Esophagus muscularis mucosa (tissue), 4 donors: Measurements from ENCODE around the gene PTPRB. TPM values are rescaled to one million over a fixed set of nuclear protein-coding genes. Genes with fewer than 3 reads are reported as not detected.

Experiments
- DNase-seq: peaks from one replicate; pipeline ENCODE4 v3.0.0-alpha.2; 2017; ENCODE audit errors: extremely low spot score
- H3K27ac ChIP-seq, 4 donors: fragments of 200-600 bp; sonication (generic); replicated peaks in 1 of 4; 1 replicate in 3 of 4; 2 replicates in 1 of 4; pipeline ENCODE4 v1.5.1; 2016 to 2019; ENCODE audit warnings: mild to moderate bottlenecking in 1 of 4
- H3K27me3 ChIP-seq, 4 donors: fragments of 200-600 bp; sonication (generic); one replicate each; pipeline versions ENCODE4 v1.5.1 to v1.6.0; 2016 to 2019
- H3K36me3 ChIP-seq, 4 donors: fragments of 200-600 bp; sonication (generic); one replicate each; pipeline ENCODE4 v1.5.1; 2016 to 2019
- H3K4me1 ChIP-seq, 4 donors: fragments of 200-600 bp; sonication (generic); one replicate each; pipeline ENCODE4 v1.5.1; 2016 to 2019
- H3K4me3 ChIP-seq, 4 donors: fragments of 200-600 bp; sonication (generic); 1 replicate in 2 of 4; 2 replicates in 2 of 4; pipeline ENCODE4 v1.5.1; 2016 to 2019; ENCODE audit warnings: mild to moderate bottlenecking in 4 of 4, moderate library complexity in 1 of 4
- H3K9me3 ChIP-seq, 4 donors: fragments of 200-600 bp; sonication (generic); 1 replicate in 3 of 4; 2 replicates in 1 of 4; pipeline ENCODE4 v1.5.1; 2016 to 2019
- CTCF ChIP-seq, 3 experiments: fragments of 200-600 bp in 2 of 3; fragments of 450-650 bp in 1 of 3; sonication (generic) in 2 of 3; IDR thresholded peaks; one replicate each; pipeline ENCODE4 v1.5.1; 2017 to 2019; ENCODE audit warnings: antibody characterized with exemption in 3 of 3, mild to moderate bottlenecking in 2 of 3, moderate library complexity in 1 of 3
- EP300 ChIP-seq: sonication (generic); formaldehyde crosslinking; IDR thresholded peaks from one replicate; pipeline ENCODE4 v1.6.1; 2017; ENCODE audit warnings: antibody characterized with exemption
- POLR2A ChIP-seq: fragments of 450-650 bp; IDR thresholded peaks from one replicate; pipeline ENCODE4 v1.6.1; 2017; ENCODE audit warnings: antibody characterized with exemption, moderate library complexity, mild to moderate bottlenecking, low read depth
- POLR2AphosphoS5 ChIP-seq, 2 donors: sonication (generic); formaldehyde crosslinking; IDR thresholded peaks; one replicate each; pipeline ENCODE4 v1.6.1; 2017; ENCODE audit warnings: antibody characterized with exemption in 2 of 2
- WGBS: methylation state at CpG from one replicate; pipeline ENCODE4 v1.1.5; 2018; 5-methylcytosine and 5-hydroxymethylcytosine counted together
- intact Hi-C: fragments of 100-400 bp; cut with DNase I; formaldehyde crosslinking; loops from one replicate; pipeline ENCODE4 v1.15.1; 2023
- total RNA-seq, 4 donors: library from RNA; depleted of rRNA; stranded (reverse); fragments of >200 nt; gene quantifications; one replicate each; pipeline versions ENCODE4 v1.1.0 to v1.2.1, GENCODE V29; 2016

The PTPRB gene
- total RNA-seq, result 10 to 100 TPM; 22.0 to 41.9 (median 30.4) TPM

GRCh38 chr12:70637303-70638085 is at the start of gene PTPRB:
PTPRB (minus strand) TSS chr12:70637429; CDS start chr12:70637395, 34 bp downstream.
- Histone ChIP-seq H3K36me3 (no peaks in the 10 kb centered on the region), H3K27me3 (no peaks in the 10 kb centered on the region), H3K4me3 (peak within 1 kb of the TSS; percentile 24 to 43 (median 32)), H3K27ac (peak within 1 kb of the TSS; percentile 39 to 64 (median 54)), H3K4me1 (no peaks in the 10 kb centered on the region), H3K9me3 (no peaks in the 10 kb centered on the region)
- intact Hi-C loops, result no loop called here
- 64% methylated on average over 6 of the region's 6 CpGs for WGBS
- TF ChIP-seq EP300 (no peak), POLR2AphosphoS5 (IDR thresholded peaks at IDR 0.05) (no peak), CTCF (IDR thresholded peaks at IDR 0.05) (no peak), POLR2A (no peak)
- DNase-seq, result no peak

DNA sequence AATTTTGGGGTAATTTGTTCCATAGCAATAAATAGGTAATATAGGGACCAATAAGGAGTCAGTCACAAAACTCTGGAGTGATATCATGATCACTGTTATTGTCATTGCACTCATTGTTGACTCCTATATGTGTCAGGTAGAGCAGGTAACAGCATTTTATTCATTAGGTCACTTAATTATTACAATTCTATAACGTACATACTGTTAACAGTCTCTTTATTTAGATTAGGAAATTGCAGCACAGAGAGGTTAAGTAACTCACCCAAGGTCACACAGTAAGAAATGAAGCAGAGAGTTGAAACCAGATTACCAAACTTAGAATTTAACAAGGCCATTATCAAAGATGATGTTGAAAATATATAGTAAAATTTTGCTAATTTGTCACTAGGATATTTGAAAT is 49.7 kb upstream of the PTPRB start:
- 55% methylated on average over 1 of the region's 1 CpG for WGBS
- TF ChIP-seq CTCF (IDR thresholded peaks at IDR 0.05) (no peak), EP300 (no peak), POLR2A (no peak), POLR2AphosphoS5 (IDR thresholded peaks at IDR 0.05) (no peak)
- Histone ChIP-seq H3K27me3 (no peaks in the 10 kb centered on the region), H3K27ac (no peak overlapping the region), H3K4me1 (no peaks in the 10 kb centered on the region), H3K4me3 (no peak overlapping the region), H3K9me3 (no peaks in the 10 kb centered on the region), H3K36me3 (no peaks in the 10 kb centered on the region)
- intact Hi-C loops, result no loop called here
- no peak for DNase-seq

GRCh38 chr12:70686299-70686698 is 49.1 kb upstream of the PTPRB start:
- no peaks in the 10 kb centered on the region for H3K4me1 ChIP-seq
- no peaks in the 10 kb centered on the region for H3K36me3 ChIP-seq
- no peak overlapping the region for H3K4me3 ChIP-seq
- no peak for DNase-seq
- no peak overlapping the region for H3K27ac ChIP-seq
- WGBS, result 81% methylated on average over 2 of the region's 2 CpGs
- no peak for TF ChIP-seq EP300
- intact Hi-C loops, result no loop called here
- H3K27me3 ChIP-seq, result no peaks in the 10 kb centered on the region
- no peaks in the 10 kb centered on the region for H3K9me3 ChIP-seq

GRCh38 chr12:70683976-70684375 is 46.7 kb upstream of the PTPRB start:
- TF ChIP-seq CTCF (IDR thresholded peaks at IDR 0.05) (no peak), POLR2A (no peak), POLR2AphosphoS5 (IDR thresholded peaks at IDR 0.05) (no peak)
- Histone ChIP-seq H3K9me3 (peaks cover 0 to 7% (median 0%) of the 10 kb centered on the region in 4 donors), H3K4me1 (no peaks in the 10 kb centered on the region), H3K27me3 (peaks cover 0 to 6% (median 0%) of the 10 kb centered on the region in 4 donors), H3K36me3 (no peaks in the 10 kb centered on the region), H3K4me3 (no peak overlapping the region), H3K27ac (no peak overlapping the region)
- intact Hi-C loops, result no loop called here
- 69% methylated on average over 3 of the region's 3 CpGs for WGBS
- DNase-seq, result no peak

GRCh38 chr12:70671698-70672097 is 34.5 kb upstream of the PTPRB start:
- Histone ChIP-seq H3K4me1 (no peaks in the 10 kb centered on the region), H3K4me3 (no peak overlapping the region), H3K27me3 (no peaks in the 10 kb centered on the region), H3K9me3 (no peaks in the 10 kb centered on the region), H3K36me3 (no peaks in the 10 kb centered on the region), H3K27ac (no peak overlapping the region)
- DNase-seq, result no peak
- TF ChIP-seq POLR2A (no peak), EP300 (no peak), POLR2AphosphoS5 (IDR thresholded peaks at IDR 0.05) (no peak), CTCF (IDR thresholded peaks at IDR 0.05) (no peak)
- intact Hi-C loops, result no loop called here
- WGBS, result 95% methylated on average over 4 of the region's 5 CpGs
